Activated CD8-positive, alpha-beta memory T cell treated with anti-CD3 and anti-CD28 coated beads for 1 hour (primary cell): ENCODE results near the gene LRMDA.

ENCODE experiments used
- DNase-seq, 2 donors: peaks; one replicate each; pipeline ENCODE4 v3.0.0-alpha.2; 2020; ENCODE audit warnings: low read depth in 1 of 2; ENCODE audit errors: extremely low read depth in 1 of 2

LRMDA gene

GRCh38 chr10:75431180-75432111 is at the start of gene LRMDA:
TSS of gene LRMDA (plus strand) at chr10:75431624.
- DNase-seq = no peak

- DNase-seq = no peak
Observed at GRCh38 chr10:75386128-75386527, 45.3 kb upstream of the LRMDA start.

DNA sequence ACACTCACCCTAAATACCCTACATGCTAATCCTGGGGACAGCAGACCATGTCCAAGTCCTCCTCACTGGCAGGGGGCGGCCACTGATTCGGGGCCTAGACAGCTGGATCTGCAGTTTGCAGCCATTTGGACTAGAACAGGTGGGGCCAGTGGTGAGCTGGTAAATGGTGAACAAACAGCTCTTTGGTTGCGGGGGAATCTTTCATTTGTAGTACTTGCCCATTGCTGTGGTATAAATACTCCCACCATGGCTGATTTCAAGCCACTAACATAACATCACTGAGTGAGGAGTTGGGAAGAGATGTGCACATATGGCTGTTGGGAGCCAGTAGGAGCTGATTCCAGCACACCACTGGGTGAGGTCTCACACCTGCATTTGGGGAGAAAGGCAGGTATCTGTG is 43.3 kb upstream of the LRMDA start:
- no peak for DNase-seq

- no peak for DNase-seq
Observed at GRCh38 chr10:75390178-75390577, 41.2 kb upstream of the LRMDA start.

- DNase-seq = no peak
Observed at GRCh38 chr10:75392271-75392670, 39.2 kb upstream of the LRMDA start.

GRCh38 chr10:75392744-75393143 is 38.7 kb upstream of the LRMDA start:
- no peak for DNase-seq

DNA sequence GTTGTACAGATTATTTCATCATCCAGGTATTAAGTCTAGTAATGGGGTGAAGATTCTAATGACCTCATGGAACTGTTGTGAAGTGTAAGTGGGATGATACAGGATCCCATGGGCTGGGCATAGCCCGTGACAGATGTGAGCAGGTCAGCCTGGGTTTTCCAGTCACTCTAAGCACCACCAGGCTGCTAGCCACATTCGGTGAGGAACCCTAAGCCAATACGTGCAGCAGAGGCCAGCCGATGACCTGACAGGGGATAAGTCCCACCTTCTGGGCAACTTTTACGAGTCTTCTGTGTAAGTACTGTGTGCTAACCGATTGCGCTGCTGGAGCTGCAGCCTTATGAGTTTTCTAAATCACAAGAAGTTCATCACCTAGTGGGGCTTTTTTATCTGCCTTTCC is 37.2 kb upstream of the LRMDA start:
- no peak for DNase-seq

DNA sequence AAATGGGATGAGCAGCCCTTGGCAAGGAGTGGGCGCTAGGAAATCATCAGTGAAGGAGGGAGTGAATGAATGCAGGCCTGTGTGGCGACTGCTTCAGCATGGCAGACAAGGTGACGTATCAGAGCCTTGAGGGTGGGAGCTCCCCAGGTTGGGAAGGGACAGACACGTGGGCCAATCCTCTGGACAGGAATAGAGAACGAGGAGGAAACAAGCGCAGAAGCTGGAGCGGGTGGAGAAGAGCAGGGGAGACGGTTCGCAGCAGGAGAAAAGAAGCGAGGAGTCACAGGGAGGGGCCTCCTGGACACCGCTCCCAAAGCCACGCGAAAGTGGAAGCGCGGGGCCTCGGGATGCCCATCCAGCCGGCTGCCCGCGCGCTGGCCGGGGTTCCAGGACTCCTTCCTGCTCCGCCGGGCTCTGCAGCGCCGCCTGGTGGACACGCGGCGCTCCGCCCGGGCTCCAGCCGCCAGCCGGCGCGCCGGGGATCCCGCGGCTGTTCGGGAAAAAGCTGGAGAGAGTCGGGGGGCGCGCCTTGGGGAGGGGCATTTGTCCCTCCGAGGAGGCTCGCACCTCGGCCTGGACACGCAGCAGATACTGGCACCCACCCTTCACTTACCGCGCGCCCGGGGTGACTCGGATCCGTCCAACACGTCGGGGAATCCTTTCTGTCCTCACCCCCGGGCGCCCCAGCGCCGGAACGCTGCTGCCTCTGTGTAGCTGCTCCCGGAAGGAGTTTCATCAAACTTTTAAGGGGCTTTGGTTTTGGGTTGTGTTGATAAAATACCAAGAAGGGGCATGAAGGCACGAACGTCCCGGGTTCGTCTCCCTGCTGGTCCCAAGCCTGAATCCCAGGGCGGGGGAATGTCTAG is 36.1 kb upstream of the LRMDA start:
- no peak for DNase-seq

DNA sequence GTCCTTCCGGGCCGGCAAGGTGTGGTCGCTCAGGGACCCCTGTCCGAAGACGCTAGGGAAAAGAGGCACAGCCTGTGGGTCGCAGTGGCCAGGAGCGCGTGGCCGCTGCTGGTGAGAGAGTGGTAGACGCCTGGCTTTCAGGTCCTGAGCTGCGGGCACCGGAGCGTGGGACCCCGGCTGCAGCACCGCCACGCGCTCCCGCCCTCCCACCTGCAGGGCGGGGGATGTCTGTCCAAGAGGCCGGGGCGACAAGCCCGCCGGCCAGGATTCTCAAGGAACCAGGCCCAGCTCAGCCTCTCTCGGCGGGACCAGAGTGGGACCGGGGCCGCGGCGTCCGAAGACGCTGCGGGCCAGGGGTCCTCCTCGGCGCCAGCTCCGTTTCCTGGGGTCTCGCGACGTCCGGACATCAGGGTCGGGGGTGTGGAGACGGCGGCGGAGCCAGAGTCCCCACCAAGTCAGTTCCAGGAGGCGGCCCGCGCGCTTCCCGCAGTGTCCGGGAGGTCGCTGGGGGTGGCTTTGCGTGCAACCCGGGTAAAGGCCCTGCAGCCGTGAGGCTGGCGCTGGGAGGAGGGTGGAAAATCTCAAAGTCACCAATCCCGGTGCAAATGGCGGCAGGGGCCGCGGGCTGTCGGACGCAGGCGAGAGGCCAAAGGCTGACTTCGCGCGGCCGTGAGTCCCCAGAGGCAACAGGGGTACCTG is 35.3 kb upstream of the LRMDA start:
- no peak for DNase-seq

DNA sequence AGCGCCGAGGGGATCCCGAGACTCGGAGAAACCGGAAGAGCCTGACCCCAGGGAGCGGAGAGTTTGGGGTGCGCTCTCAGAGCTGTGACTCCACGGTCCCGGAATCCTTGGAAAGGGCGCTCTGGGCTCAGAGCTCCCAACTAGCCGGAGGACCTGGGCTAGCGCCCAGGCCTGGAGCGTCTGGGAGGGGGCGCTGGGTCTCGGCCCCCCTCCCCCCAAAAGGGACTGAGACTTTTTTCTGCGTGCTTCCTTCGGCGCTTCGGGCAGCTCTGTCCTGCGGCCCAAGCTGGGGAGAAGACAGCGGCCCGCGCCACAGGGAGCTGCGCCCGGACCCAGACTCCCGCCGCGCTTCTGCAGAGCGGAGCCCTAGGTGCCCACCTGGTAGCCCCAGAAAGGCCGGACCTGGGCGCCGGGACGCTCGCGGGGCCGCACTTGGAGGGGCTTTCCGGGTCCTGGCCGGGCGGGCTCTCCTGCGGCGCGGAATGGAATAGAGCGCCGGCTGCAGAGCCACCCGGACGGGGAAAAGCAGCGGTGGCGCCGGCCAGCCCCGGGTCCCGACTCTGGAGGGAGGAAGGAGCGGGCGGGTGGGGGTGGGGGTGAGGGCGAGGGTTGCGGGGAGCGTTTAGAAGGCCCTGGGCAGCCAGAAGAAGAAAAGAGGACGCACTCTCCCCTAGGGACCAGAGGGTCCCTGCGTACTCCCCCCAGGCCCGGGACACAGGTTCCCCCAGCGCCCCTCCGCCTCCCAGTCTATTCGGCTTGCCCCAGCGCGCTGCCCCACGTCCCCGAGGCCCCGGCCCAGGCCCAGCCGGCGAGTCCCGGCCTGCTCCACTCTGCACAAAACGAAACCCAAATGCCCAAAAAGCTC is 34.6 kb upstream of the LRMDA start:
- DNase-seq = no peak

DNA sequence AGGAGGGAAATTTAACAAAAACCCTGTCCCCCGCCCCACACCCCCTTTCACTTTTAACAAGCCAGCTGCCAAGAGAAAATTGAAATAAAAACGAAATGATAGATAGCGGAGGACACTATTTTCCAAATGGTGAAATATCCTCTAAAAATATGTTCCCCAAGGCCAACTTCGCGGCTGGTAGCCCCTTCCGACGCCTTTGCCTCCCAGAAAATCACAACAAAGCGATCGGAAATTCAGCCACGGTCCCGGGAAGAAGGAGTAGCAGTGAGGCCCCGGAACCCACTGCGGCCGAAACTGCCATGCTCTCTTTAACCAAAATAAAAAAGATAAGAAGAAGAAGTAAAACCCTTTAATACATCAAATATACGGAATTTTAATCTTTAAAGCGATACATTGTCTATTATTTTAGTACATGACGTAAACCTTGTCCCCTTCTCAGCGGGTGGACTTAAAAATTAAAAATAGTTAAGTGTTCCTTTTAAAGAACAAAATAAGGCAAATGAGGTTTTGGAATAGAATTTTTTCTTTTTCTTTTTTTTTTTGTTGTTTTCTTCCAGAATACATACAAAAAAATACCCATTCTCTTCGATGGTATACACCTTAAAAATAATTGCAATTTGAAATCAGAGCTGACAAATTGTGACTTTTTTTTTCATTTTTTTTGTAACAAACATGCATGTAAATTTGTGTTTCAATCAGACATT is 33.8 kb upstream of the LRMDA start:
- DNase-seq = no peak

GRCh38 chr10:75398200-75398691 is 33.2 kb upstream of the LRMDA start:
- DNase-seq = no peak

DNA sequence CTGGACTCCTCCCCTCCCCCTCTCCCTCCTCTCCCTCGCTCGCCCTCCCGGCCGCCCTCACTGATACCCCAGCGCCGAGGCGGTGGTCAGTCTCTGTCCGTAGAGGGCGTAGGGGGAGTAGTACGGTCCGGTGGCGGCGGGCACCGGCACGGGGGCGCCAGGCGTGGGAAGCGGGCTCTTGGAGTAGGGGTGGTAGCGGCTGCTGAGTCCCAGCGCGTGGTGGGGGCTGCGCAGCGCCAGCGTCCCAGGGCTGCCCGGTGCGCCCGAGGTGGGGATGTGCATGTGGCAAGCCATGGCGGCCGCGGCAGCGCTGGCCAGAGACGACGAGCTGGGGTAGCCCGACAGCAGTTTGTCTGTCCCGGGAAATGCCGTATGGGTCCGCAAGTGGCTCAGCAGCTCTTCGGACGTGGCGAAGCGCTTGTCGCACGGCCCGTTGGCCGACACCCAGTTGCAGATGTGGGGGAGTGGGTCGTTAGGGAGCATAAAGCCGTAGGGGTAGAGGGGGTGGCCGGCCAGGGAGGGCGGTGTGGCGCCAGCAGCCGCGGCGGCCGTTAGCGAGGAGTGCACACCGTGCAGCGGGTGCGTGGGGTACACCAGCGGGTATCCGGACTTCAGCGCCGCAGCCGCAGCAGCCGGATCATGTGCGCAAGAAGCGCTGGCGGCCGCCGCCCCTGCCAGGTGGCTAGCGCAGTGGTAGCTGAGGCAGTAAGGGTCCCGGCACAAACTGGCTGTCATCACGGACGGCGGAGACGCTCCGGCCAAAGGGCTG is 32.5 kb upstream of the LRMDA start:
- DNase-seq = no peak

DNA sequence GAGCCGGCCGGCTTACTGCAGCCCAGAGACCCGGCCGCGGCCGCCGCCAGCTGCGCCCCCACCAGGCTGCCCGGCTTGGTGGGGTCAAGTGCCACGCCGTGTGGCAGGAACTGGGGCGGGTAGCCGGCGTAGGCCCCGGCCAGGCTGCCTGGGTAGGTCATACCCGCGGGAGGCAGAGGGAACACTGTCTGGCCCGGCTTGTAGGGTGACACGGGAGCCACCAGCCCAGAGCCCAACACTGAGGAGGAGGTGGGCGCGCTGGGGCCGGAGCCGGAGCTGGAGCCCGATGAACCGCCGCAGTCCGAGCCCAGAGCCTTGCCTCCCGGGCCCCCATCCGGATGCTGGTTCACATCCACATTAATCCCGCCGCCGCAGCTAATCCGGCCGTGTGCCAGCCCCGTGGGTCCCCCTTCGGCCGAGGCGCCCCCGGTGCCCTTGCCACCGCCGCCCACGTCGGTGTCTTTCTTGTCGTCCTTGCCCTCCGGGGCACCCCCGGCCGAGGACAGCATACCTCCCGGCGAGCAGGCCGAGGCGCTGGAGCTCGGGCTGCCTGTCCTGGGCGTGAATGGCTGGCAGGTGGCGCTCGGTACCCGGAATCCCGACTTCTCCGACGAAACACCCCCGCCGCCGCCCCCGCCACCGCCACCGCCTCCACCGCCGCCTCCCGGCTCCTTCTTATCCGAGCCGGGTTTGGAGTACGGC is 31.8 kb upstream of the LRMDA start:
- DNase-seq = no peak

- DNase-seq = no peak
Observed at GRCh38 chr10:75400163-75400770, 31.2 kb upstream of the LRMDA start.

DNA sequence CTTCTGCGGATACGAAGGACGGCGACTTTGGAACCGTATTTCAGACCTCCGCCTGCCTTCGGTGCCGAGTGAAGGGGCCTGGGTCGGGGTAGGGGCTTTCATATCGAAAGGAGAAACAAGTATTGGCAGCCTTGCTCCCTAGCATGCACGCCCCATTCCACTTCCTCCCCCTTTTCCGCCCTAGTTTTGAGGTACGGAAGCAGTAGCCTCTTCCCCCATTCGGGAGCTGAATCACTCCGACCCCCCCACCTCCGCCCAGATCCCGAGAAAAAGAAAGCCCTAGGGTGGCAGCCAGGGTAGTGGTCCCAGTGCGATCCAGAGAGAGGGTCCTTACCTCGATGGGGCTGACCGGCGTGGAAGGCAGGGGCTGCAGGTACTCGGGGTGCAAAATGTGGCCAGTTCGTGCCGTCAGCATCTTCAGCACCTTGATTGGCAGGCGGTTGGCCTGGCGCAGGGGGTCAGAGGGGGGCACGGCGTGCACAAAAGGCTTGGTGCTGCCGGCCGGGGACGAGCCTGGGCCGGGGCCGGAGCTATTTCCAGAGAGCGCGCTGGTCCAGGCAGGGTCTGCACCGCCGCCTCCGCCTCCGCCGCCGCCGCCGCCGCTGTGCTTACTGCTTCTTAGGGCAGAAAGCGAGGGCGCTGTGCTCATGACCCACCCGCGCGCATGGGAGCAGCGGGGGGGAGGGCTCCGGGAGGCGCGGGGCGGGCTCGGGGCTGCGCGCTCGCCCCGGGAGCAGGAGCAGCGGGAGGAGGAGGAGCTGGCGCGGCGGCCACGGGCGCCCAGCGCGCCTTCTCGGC is 30.5 kb upstream of the LRMDA start:
- DNase-seq = no peak
